Peyer's patch (tissue), 4 donors: ENCODE data around the gene CORIN.

Source experiments
- POLR2A ChIP-seq, 2 donors: fragments of 450-650 bp; IDR thresholded peaks; one replicate each; pipeline ENCODE4 v1.5.1; 2017; ENCODE audit warnings: antibody characterized with exemption in 2 of 2, mild to moderate bottlenecking in 2 of 2, moderate library complexity in 2 of 2
- TF ChIP-seq, protein P1 (sequence below), 6 experiments: fragments of 450-650 bp in 4 of 6; fragments of 200-600 bp in 2 of 6; sonication (generic) in 1 of 6; IDR thresholded peaks; one replicate each; pipeline ENCODE4 v1.5.1; 2017 to 2019; ENCODE audit warnings: antibody characterized with exemption in 6 of 6, mild to moderate bottlenecking in 3 of 6, moderate library complexity in 1 of 6

DNA sequence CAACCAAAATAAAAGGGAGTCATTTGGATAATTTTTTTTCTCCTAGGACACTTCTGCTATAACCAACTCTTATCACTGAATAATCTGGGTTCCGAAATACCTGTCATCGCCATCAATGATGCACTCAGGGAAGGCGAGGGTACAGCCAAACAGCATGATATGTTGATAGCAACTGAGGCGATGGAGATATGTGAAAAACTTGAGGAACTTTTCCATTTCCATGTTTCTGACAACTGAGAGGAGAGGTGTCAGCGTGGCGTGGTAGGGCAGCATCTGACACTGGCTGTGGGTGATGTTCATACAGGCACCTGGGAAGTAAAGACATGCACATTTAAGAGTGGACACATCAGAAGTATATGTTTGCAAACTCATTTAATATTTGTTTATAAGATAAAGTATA, 74.6 kb downstream of the CORIN start:
- TF ChIP-seq POLR2A (IDR thresholded peaks at IDR 0.05) = no peak
- TF ChIP-seq, protein P1, sequence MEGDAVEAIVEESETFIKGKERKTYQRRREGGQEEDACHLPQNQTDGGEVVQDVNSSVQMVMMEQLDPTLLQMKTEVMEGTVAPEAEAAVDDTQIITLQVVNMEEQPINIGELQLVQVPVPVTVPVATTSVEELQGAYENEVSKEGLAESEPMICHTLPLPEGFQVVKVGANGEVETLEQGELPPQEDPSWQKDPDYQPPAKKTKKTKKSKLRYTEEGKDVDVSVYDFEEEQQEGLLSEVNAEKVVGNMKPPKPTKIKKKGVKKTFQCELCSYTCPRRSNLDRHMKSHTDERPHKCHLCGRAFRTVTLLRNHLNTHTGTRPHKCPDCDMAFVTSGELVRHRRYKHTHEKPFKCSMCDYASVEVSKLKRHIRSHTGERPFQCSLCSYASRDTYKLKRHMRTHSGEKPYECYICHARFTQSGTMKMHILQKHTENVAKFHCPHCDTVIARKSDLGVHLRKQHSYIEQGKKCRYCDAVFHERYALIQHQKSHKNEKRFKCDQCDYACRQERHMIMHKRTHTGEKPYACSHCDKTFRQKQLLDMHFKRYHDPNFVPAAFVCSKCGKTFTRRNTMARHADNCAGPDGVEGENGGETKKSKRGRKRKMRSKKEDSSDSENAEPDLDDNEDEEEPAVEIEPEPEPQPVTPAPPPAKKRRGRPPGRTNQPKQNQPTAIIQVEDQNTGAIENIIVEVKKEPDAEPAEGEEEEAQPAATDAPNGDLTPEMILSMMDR (IDR thresholded peaks at IDR 0.05) = no peak
